Keratinocyte (primary cell): Measurements from ENCODE around the gene ECEL1.

Experiments used
- EZH2 ChIP-seq: IDR thresholded peaks from one replicate; pipeline ENCODE4 v1.6.1; 2012; ENCODE audit warnings: inconsistent platforms, mild to moderate bottlenecking, low read length, moderate library complexity
- TF ChIP-seq, protein P1 (sequence below), 3 experiments: IDR thresholded peaks in 1 of 3; conservative IDR thresholded peaks in 1 of 3; optimal IDR thresholded peaks in 1 of 3; 2 replicates in 2 of 3; 3 replicates in 1 of 3; pipeline versions ENCODE3 to v1.5.1; 2011; ENCODE audit warnings: low read length in 3 of 3, mild to moderate bottlenecking in 3 of 3, moderate library complexity in 2 of 3, control low read depth in 1 of 3, inconsistent platforms in 1 of 3; ENCODE audit not compliant: insufficient read depth in 2 of 3; ENCODE audit errors: extremely low read depth in 1 of 3

DNA sequence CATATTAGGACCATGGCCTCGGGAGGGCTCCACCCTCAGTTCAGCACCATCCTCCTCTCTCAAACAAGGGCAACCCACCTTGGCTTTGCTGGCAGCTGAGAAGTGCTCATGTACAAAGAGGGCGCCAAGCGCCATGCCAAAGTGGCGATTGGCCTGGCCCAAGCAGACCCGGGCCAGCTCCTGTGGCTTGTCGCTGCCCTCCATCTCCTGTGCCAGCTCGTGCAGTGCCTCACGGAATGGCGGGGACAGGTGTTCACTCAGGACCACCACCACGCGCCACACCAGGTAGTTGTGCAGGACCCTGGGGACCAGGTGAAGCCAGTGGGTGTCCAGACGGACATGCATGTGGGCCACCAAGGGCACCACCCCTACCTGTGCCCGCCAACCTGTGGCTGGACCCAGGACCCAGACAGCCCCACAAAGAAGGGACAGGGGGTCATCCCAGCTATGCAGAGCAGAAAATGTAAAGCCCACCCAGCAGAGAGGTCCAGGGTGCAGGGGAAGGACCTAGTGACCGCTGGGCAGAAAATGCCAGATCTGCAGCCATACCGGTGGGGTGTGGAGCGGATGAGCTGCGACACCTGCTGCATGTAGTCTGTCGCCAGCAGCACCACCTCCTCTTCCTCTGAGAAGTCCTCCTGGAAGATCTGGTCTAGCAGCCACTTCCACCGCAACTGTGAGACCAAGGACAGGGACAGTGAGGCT is 3.6 kb downstream of the ECEL1 start:
- TF ChIP-seq, protein P1, sequence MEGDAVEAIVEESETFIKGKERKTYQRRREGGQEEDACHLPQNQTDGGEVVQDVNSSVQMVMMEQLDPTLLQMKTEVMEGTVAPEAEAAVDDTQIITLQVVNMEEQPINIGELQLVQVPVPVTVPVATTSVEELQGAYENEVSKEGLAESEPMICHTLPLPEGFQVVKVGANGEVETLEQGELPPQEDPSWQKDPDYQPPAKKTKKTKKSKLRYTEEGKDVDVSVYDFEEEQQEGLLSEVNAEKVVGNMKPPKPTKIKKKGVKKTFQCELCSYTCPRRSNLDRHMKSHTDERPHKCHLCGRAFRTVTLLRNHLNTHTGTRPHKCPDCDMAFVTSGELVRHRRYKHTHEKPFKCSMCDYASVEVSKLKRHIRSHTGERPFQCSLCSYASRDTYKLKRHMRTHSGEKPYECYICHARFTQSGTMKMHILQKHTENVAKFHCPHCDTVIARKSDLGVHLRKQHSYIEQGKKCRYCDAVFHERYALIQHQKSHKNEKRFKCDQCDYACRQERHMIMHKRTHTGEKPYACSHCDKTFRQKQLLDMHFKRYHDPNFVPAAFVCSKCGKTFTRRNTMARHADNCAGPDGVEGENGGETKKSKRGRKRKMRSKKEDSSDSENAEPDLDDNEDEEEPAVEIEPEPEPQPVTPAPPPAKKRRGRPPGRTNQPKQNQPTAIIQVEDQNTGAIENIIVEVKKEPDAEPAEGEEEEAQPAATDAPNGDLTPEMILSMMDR (optimal IDR thresholded peaks at IDR 0.05 in 1 of 3, IDR thresholded peaks at IDR 0.05 in 1 of 3, conservative IDR thresholded peaks at IDR 0.05 in 1 of 3; ENCODE audit: extremely low read depth in 1 of 3, insufficient read depth in 2 of 3, low read length in 3 of 3), result no peak
- TF ChIP-seq EZH2, result no peak
